BLaER1 (cell line): ENCODE results near the gene MYPN.
A peak's percentile ranks its signal among the peaks of the same experiment; 100 is the strongest.

Experiments
- H3K27ac ChIP-seq: shearing (Covaris generic); formaldehyde crosslinking; 2 replicates; pipeline ENCODE4 v1.8.1; 2022
- H3K27me3 ChIP-seq: shearing (Covaris generic); formaldehyde crosslinking; 2 replicates; pipeline ENCODE4 v1.8.1; 2022
- H3K36me3 ChIP-seq: shearing (Covaris generic); formaldehyde crosslinking; 2 replicates; pipeline ENCODE4 v1.8.1; 2022
- H3K4me1 ChIP-seq: shearing (Covaris generic); formaldehyde crosslinking; 2 replicates; pipeline ENCODE4 v1.8.1; 2022
- H3K4me2 ChIP-seq: shearing (Covaris generic); formaldehyde crosslinking; 2 replicates; pipeline ENCODE4 v1.8.1; 2022
- H3K4me3 ChIP-seq: shearing (Covaris generic); formaldehyde crosslinking; 2 replicates; pipeline ENCODE4 v1.8.1; 2022
- H3K9ac ChIP-seq: shearing (Covaris generic); formaldehyde crosslinking; 2 replicates; pipeline ENCODE4 v1.8.1; 2022
- H3K9me3 ChIP-seq: shearing (Covaris generic); formaldehyde crosslinking; 2 replicates; pipeline ENCODE4 v1.8.1; 2022
- H4K20me1 ChIP-seq: shearing (Covaris generic); formaldehyde crosslinking; 2 replicates; pipeline ENCODE4 v1.8.1; 2022
- Cebpa-rat ChIP-seq: shearing (Covaris generic); IDR thresholded peaks from 2 replicates; pipeline ENCODE4 v1.8.1; 2022

MYPN gene

GRCh38 chr10:68077026-68077425 is 32.3 kb upstream of the MYPN start:
- H3K4me2 ChIP-seq = no peak overlapping the region
- H3K27ac ChIP-seq = no peak overlapping the region
- H3K9me3 ChIP-seq = no peaks in the 10 kb centered on the region
- no peak overlapping the region for H3K4me3 ChIP-seq
- peaks cover 24% of the 10 kb centered on the region for H4K20me1 ChIP-seq
- no peak for TF ChIP-seq Cebpa-rat
- no peak overlapping the region for H3K9ac ChIP-seq
- H3K36me3 ChIP-seq = no peaks in the 10 kb centered on the region
- peaks cover 33% of the 10 kb centered on the region for H3K4me1 ChIP-seq
- H3K27me3 ChIP-seq = no peaks in the 10 kb centered on the region

GRCh38 chr10:68079434-68079833 is 29.9 kb upstream of the MYPN start:
- Histone ChIP-seq H3K36me3 (no peaks in the 10 kb centered on the region), H3K4me2 (no peak overlapping the region), H3K9ac (no peak overlapping the region), H3K27me3 (no peaks in the 10 kb centered on the region), H3K9me3 (no peaks in the 10 kb centered on the region), H3K27ac (no peak overlapping the region), H3K4me1 (peaks cover 14% of the 10 kb centered on the region), H3K4me3 (no peak overlapping the region), H4K20me1 (peaks cover under 1% of the 10 kb centered on the region; the same call in 1 of the 2 replicates)
- no peak for TF ChIP-seq Cebpa-rat

- Histone ChIP-seq H3K9me3 (no peaks in the 10 kb centered on the region), H3K27ac (no peak overlapping the region), H3K27me3 (no peaks in the 10 kb centered on the region), H3K4me3 (no peak overlapping the region), H3K4me1 (peaks cover 7% of the 10 kb centered on the region; the same call in 1 of the 2 replicates), H4K20me1 (no peaks in the 10 kb centered on the region), H3K36me3 (no peaks in the 10 kb centered on the region), H3K9ac (no peak overlapping the region), H3K4me2 (no peak overlapping the region)
- no peak for TF ChIP-seq Cebpa-rat
Observed at GRCh38 chr10:68080853-68081431, 28.3 kb upstream of the MYPN start.

- no peaks in the 10 kb centered on the region for H3K27me3 ChIP-seq
- H3K27ac ChIP-seq = no peak overlapping the region
- 0 out of 2 replicates have a peak, but pooled peaks cover 7% of the 10 kb centered on the region for H3K4me1 ChIP-seq
- no peaks in the 10 kb centered on the region for H3K9me3 ChIP-seq
- no peaks in the 10 kb centered on the region for H4K20me1 ChIP-seq
- no peak overlapping the region for H3K4me2 ChIP-seq
- H3K36me3 ChIP-seq = no peaks in the 10 kb centered on the region
- H3K9ac ChIP-seq = no peak overlapping the region
- no peak for TF ChIP-seq Cebpa-rat
- H3K4me3 ChIP-seq = no peak overlapping the region
Observed at GRCh38 chr10:68081916-68082315, 27.4 kb upstream of the MYPN start.

- H3K4me2 ChIP-seq = no peak overlapping the region
- no peaks in the 10 kb centered on the region for H3K9me3 ChIP-seq
- peaks cover 13% of the 10 kb centered on the region for H3K4me1 ChIP-seq
- H3K27me3 ChIP-seq = no peaks in the 10 kb centered on the region
- no peak overlapping the region for H3K4me3 ChIP-seq
- no peak overlapping the region for H3K27ac ChIP-seq
- TF ChIP-seq Cebpa-rat = no peak
- no peak overlapping the region for H3K9ac ChIP-seq
- no peaks in the 10 kb centered on the region for H4K20me1 ChIP-seq
- H3K36me3 ChIP-seq = no peaks in the 10 kb centered on the region
Observed at GRCh38 chr10:68082872-68083271, 26.4 kb upstream of the MYPN start.

- H3K4me2 ChIP-seq = no peak overlapping the region
- no peak overlapping the region for H3K9ac ChIP-seq
- no peaks in the 10 kb centered on the region for H3K27me3 ChIP-seq
- no peak overlapping the region for H3K27ac ChIP-seq
- H3K36me3 ChIP-seq = no peaks in the 10 kb centered on the region
- TF ChIP-seq Cebpa-rat = no peak
- H3K4me1 ChIP-seq = peaks cover 9% of the 10 kb centered on the region
- H4K20me1 ChIP-seq = no peaks in the 10 kb centered on the region
- H3K9me3 ChIP-seq = no peaks in the 10 kb centered on the region
- no peak overlapping the region for H3K4me3 ChIP-seq
Observed at GRCh38 chr10:68083953-68084352, 25.3 kb upstream of the MYPN start.

GRCh38 chr10:68084469-68084868 is 24.8 kb upstream of the MYPN start:
- Histone ChIP-seq H3K4me2 (no peak overlapping the region), H4K20me1 (no peaks in the 10 kb centered on the region), H3K36me3 (no peaks in the 10 kb centered on the region), H3K27ac (no peak overlapping the region), H3K27me3 (no peaks in the 10 kb centered on the region), H3K9me3 (no peaks in the 10 kb centered on the region), H3K4me1 (peaks cover 7% of the 10 kb centered on the region), H3K9ac (no peak overlapping the region), H3K4me3 (no peak overlapping the region)
- TF ChIP-seq Cebpa-rat = no peak

- TF ChIP-seq Cebpa-rat = no peak
- H4K20me1 ChIP-seq = no peaks in the 10 kb centered on the region
- no peak overlapping the region for H3K27ac ChIP-seq
- no peak overlapping the region for H3K9ac ChIP-seq
- H3K4me2 ChIP-seq = no peak overlapping the region
- no peaks in the 10 kb centered on the region for H3K27me3 ChIP-seq
- H3K36me3 ChIP-seq = no peaks in the 10 kb centered on the region
- peaks cover 7% of the 10 kb centered on the region for H3K4me1 ChIP-seq
- H3K9me3 ChIP-seq = no peaks in the 10 kb centered on the region
- no peak overlapping the region for H3K4me3 ChIP-seq
Observed at GRCh38 chr10:68086011-68086410, 23.3 kb upstream of the MYPN start.

GRCh38 chr10:68086910-68087684 is 22.2 kb upstream of the MYPN start:
- Histone ChIP-seq H3K4me1 (peaks cover 7% of the 10 kb centered on the region), H3K9me3 (no peaks in the 10 kb centered on the region), H4K20me1 (no peaks in the 10 kb centered on the region), H3K4me3 (no peak overlapping the region), H3K36me3 (no peaks in the 10 kb centered on the region), H3K4me2 (peak overlapping the region; percentile 52), H3K9ac (no peak overlapping the region), H3K27me3 (no peaks in the 10 kb centered on the region), H3K27ac (no peak overlapping the region)
- no peak for TF ChIP-seq Cebpa-rat

- H3K9ac ChIP-seq = no peak overlapping the region
- H3K27me3 ChIP-seq = no peaks in the 10 kb centered on the region
- peak overlapping the region; percentile 52 for H3K4me2 ChIP-seq
- no peak for TF ChIP-seq Cebpa-rat
- no peaks in the 10 kb centered on the region for H4K20me1 ChIP-seq
- no peak overlapping the region for H3K27ac ChIP-seq
- no peak overlapping the region for H3K4me3 ChIP-seq
- peaks cover 7% of the 10 kb centered on the region for H3K4me1 ChIP-seq
- H3K36me3 ChIP-seq = no peaks in the 10 kb centered on the region
- no peaks in the 10 kb centered on the region for H3K9me3 ChIP-seq
Observed at GRCh38 chr10:68087685-68088401, 21.4 kb upstream of the MYPN start.
